GM12874 (cell line): Measurements from ENCODE around the gene CADM1.

Experiments used
- CTCF ChIP-seq: IDR thresholded peaks from 2 replicates; pipeline ENCODE4 v1.5.1; 2011; ENCODE audit warnings: low read depth, mild to moderate bottlenecking, control low read depth, low read length, moderate library complexity; ENCODE audit not compliant: insufficient read depth

CADM1 gene

GRCh38 chr11:115272925-115273324 is 231.3 kb downstream of the CADM1 start:
- TF ChIP-seq CTCF: no peak

- no peak for TF ChIP-seq CTCF
These were observed 232.6 kb downstream of the CADM1 start for GRCh38 chr11:115271643-115272042.

- TF ChIP-seq CTCF: no peak
These were observed 234.8 kb downstream of the CADM1 start for GRCh38 chr11:115269191-115269950.

GRCh38 chr11:115267871-115268270 is 236.3 kb downstream of the CADM1 start:
- no peak for TF ChIP-seq CTCF

GRCh38 chr11:115267238-115267781 is 236.9 kb downstream of the CADM1 start:
- TF ChIP-seq CTCF: no peak

GRCh38 chr11:115266066-115266639 is 238.1 kb downstream of the CADM1 start:
- no peak for TF ChIP-seq CTCF

- TF ChIP-seq CTCF: no peak
These were observed 240.2 kb downstream of the CADM1 start for GRCh38 chr11:115263799-115264656.
